ENCODE measurements around the gene VPS4A.

GRCh38 chr16:69293401-69293800 lies 17.7 kb upstream of the VPS4A start:
- no peak for TF ChIP-seq CTCF (conservative IDR thresholded peaks at IDR 0.05; ENCODE audit: low read depth, low read length)
- TF ChIP-seq SMC3 (IDR thresholded peaks at IDR 0.05; ENCODE audit: low read depth, low read length) = no peak
- TF ChIP-seq CEBPB (IDR thresholded peaks at IDR 0.05; ENCODE audit: low read depth, low read length) = no peak
- no peak for TF ChIP-seq POLR2A (IDR thresholded peaks at IDR 0.05; ENCODE audit: low read depth, low read length)
- TF ChIP-seq ELK1 (IDR thresholded peaks at IDR 0.05; ENCODE audit: borderline replicate concordance, low read depth, low read length) = no peak
- TF ChIP-seq MAFK (IDR thresholded peaks at IDR 0.05; ENCODE audit: low read depth, low read length) = no peak
- no peak for TF ChIP-seq FOS (IDR thresholded peaks at IDR 0.05; ENCODE audit: low read depth, low read length)

Data from IMR-90 (cell line).